HL-60 (cell line): ENCODE measurements around the gene GORASP2.

Source experiments
- DNase-seq, 2 experiments: peaks; one replicate each; pipeline ENCODE4 v3.0.0-alpha.2; 2010 to 2020; ENCODE audit warnings: low read depth in 1 of 2, low spot score in 1 of 2
- H3K27ac ChIP-seq: fragments of 250-450 bp; sonication (Bioruptor Pico); replicated peaks from 2 replicates; pipeline ENCODE4 v1.5.1; 2020; ENCODE audit warnings: mild to moderate bottlenecking, moderate library complexity
- H3K27me3 ChIP-seq: fragments of 250-450 bp; sonication (Bioruptor Pico); 2 replicates; pipeline ENCODE4 v1.5.1; 2021; ENCODE audit warnings: mild to moderate bottlenecking, moderate library complexity; ENCODE audit not compliant: insufficient read depth, poor library complexity, severe bottlenecking
- H3K4me3 ChIP-seq: replicated peaks from 2 replicates; pipeline ENCODE4 v1.5.1; 2011; ENCODE audit warnings: mild to moderate bottlenecking, control low read depth, low read length; ENCODE audit not compliant: insufficient read depth
- GABPA ChIP-seq: IDR thresholded peaks from 2 replicates; pipeline ENCODE4 v1.6.1; 2012; ENCODE audit warnings: low read depth
- POLR2AphosphoS5 ChIP-seq: IDR thresholded peaks from 2 replicates; pipeline ENCODE4 v1.6.1; 2012; ENCODE audit warnings: low read depth
- SPI1 ChIP-seq: IDR thresholded peaks from 2 replicates; pipeline ENCODE4 v1.6.1; 2012; ENCODE audit warnings: low read depth, mild to moderate bottlenecking, borderline replicate concordance
- TF ChIP-seq, protein P1 (sequence below): IDR thresholded peaks from 2 replicates; pipeline ENCODE4 v1.6.1; 2012; ENCODE audit warnings: low read depth; ENCODE audit not compliant: insufficient replicate concordance
- TF ChIP-seq, protein P2 (sequence below): IDR thresholded peaks from one replicate; pipeline ENCODE4 v1.5.1; 2011; ENCODE audit warnings: low read length, control low read depth, inconsistent platforms; ENCODE audit not compliant: insufficient read depth

Gene GORASP2

DNA sequence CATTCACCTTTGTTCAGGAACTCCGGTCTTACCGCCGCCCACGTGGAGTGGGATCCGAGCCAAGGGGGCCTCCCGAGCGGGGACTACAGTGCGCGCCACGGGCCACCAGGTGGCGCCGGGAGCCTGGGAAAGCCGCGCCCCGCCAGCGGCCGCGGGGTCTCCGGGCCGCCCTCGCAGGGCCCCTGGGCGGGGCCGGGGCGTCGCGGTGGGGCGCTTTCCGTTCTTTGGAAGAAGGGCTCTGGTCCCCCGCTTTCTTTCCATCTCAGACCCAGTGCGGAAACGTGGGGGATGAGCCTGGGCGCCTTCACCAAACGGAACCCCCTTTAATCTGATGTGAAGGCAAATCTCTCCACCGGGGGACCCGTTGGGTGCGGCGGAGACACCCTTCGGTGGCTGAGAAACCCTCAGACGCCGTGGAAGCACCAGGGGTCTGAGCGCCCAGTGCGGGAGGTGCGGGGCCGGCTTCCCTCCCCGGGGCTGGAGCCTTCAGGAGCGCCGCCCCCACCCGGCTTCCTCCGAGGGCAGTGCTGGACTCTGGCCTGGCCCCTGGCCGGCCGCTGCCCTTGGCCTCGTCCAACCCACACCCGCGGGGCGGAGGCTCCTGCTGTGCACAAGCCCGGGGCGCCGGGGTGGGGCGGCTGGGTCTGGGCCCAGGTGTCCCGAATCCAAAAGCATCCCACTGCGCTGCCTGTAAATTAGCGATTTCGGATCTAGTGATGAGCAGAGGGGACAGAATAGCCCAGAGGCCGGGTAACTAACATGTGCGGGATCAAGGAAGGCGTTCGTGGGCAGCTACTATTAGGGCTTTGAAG is 44.6 kb downstream of the GORASP2 start:
- Histone ChIP-seq H3K27ac (peak overlapping the region; percentile 50), H3K27me3 (no peaks in the 10 kb centered on the region), H3K4me3 (peak overlapping the region; percentile 54)
- TF ChIP-seq, protein P1, sequence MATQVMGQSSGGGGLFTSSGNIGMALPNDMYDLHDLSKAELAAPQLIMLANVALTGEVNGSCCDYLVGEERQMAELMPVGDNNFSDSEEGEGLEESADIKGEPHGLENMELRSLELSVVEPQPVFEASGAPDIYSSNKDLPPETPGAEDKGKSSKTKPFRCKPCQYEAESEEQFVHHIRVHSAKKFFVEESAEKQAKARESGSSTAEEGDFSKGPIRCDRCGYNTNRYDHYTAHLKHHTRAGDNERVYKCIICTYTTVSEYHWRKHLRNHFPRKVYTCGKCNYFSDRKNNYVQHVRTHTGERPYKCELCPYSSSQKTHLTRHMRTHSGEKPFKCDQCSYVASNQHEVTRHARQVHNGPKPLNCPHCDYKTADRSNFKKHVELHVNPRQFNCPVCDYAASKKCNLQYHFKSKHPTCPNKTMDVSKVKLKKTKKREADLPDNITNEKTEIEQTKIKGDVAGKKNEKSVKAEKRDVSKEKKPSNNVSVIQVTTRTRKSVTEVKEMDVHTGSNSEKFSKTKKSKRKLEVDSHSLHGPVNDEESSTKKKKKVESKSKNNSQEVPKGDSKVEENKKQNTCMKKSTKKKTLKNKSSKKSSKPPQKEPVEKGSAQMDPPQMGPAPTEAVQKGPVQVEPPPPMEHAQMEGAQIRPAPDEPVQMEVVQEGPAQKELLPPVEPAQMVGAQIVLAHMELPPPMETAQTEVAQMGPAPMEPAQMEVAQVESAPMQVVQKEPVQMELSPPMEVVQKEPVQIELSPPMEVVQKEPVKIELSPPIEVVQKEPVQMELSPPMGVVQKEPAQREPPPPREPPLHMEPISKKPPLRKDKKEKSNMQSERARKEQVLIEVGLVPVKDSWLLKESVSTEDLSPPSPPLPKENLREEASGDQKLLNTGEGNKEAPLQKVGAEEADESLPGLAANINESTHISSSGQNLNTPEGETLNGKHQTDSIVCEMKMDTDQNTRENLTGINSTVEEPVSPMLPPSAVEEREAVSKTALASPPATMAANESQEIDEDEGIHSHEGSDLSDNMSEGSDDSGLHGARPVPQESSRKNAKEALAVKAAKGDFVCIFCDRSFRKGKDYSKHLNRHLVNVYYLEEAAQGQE, result no peak
- TF ChIP-seq, protein P2, sequence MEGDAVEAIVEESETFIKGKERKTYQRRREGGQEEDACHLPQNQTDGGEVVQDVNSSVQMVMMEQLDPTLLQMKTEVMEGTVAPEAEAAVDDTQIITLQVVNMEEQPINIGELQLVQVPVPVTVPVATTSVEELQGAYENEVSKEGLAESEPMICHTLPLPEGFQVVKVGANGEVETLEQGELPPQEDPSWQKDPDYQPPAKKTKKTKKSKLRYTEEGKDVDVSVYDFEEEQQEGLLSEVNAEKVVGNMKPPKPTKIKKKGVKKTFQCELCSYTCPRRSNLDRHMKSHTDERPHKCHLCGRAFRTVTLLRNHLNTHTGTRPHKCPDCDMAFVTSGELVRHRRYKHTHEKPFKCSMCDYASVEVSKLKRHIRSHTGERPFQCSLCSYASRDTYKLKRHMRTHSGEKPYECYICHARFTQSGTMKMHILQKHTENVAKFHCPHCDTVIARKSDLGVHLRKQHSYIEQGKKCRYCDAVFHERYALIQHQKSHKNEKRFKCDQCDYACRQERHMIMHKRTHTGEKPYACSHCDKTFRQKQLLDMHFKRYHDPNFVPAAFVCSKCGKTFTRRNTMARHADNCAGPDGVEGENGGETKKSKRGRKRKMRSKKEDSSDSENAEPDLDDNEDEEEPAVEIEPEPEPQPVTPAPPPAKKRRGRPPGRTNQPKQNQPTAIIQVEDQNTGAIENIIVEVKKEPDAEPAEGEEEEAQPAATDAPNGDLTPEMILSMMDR, result peak; percentile 66
- peak; percentile 45 for TF ChIP-seq POLR2AphosphoS5
- peak; percentile 60 to 75 for DNase-seq

- TF ChIP-seq, protein P1, result no peak
- no peak overlapping the region for H3K4me3 ChIP-seq
- no peak overlapping the region for H3K27ac ChIP-seq
- H3K27me3 ChIP-seq, result no peaks in the 10 kb centered on the region
- no peak for DNase-seq
Observed at GRCh38 chr2:170974304-170974993, 45.4 kb downstream of the GORASP2 start.

DNA sequence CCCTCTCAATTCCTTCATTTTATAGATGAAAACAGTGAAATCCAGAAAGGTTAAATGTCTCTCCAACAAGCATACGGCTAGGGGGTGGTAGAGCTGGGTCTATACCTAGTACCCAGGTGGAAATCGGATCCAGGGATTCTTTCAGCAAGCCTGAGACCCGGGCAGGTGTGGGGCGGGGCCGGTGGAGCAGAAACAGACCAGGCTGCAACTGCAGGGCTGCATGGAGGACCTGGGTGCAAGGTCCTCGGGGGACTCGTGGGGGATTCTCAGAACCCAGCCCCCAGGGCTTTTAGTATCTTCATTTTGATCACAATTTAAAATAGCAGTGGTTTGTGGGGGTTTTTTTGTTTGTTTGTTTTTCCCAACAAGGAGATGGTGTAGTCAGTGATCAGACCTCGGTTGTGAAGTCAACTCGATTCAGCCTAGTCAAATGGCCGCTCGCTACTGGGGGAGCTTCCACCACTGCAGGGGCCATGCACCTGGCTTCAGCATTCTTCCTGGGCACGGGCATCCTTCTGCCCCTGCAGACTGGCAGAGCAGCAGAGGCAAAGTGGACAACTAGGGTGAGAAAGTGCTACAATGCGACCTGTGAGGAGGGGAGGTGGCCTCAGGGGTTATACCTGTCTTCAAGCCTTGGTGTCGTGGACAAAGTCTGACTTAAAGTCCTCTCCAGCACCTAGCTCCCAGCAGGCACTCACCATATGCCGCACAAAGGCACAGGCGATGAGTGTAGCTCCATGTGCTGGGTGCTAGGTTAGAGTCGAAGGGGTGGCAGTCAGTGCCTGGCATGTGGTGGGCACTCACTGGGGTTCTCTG is 46.3 kb downstream of the GORASP2 start:
- no peak for DNase-seq
- H3K27me3 ChIP-seq, result no peaks in the 10 kb centered on the region
- no peak for TF ChIP-seq GABPA
- TF ChIP-seq, protein P2, result no peak
- no peak for TF ChIP-seq POLR2AphosphoS5
- TF ChIP-seq, protein P1, result no peak
- TF ChIP-seq SPI1, result no peak
- no peak overlapping the region for H3K4me3 ChIP-seq
- H3K27ac ChIP-seq, result no peak overlapping the region
